HG03108 (cell line): ENCODE data around the gene APPBP2.
"Not testable (repeated sequence)": the region's sequence is repeated elsewhere in the genome, so short reads cannot be mapped to it uniquely, and the experiment has no call there.

Experiments used
- ATAC-seq: cut with Tn5 transposase; IDR thresholded peaks from one replicate; pipeline ENCODE4 v1.9.1; 2021; ENCODE audit warnings: moderate library complexity; ENCODE audit not compliant: unreplicated experiment

APPBP2 gene

GRCh38 chr17:60496041-60496440 is 30.0 kb downstream of the APPBP2 start:
- ATAC-seq, result no peak

- ATAC-seq, result no peak
Observed at GRCh38 chr17:60495260-60495659, 30.8 kb downstream of the APPBP2 start.

- no peak for ATAC-seq
Observed at GRCh38 chr17:60493847-60494321, 32.2 kb downstream of the APPBP2 start.

- ATAC-seq, result no peak
Observed at GRCh38 chr17:60491771-60492170, 34.3 kb downstream of the APPBP2 start.

- ATAC-seq, result not testable (repeated sequence)
Observed at GRCh38 chr17:60490594-60490993, 35.4 kb downstream of the APPBP2 start.

- no peak for ATAC-seq
Observed at GRCh38 chr17:60481604-60482003, 44.4 kb downstream of the APPBP2 start.

GRCh38 chr17:60473788-60474187 is 52.3 kb downstream of the APPBP2 start:
- ATAC-seq, result no peak

- ATAC-seq, result no peak
Observed at GRCh38 chr17:60472449-60472848, 53.6 kb downstream of the APPBP2 start.

- ATAC-seq, result no peak
Observed at GRCh38 chr17:60471451-60471850, 54.6 kb downstream of the APPBP2 start.

- no peak for ATAC-seq
Observed at GRCh38 chr17:60468371-60468770, 57.7 kb downstream of the APPBP2 start.

GRCh38 chr17:60464343-60464742 is 61.7 kb downstream of the APPBP2 start:
- no peak for ATAC-seq

- no peak for ATAC-seq
Observed at GRCh38 chr17:60463157-60463835, 62.7 kb downstream of the APPBP2 start.

- ATAC-seq, result no peak
Observed at GRCh38 chr17:60461584-60461983, 64.5 kb downstream of the APPBP2 start.

- ATAC-seq, result no peak
Observed at GRCh38 chr17:60457148-60457547, 68.9 kb downstream of the APPBP2 start.

- ATAC-seq, result no peak
Observed at GRCh38 chr17:60455378-60455777, 70.7 kb downstream of the APPBP2 start.

GRCh38 chr17:60451965-60452364 is 74.1 kb downstream of the APPBP2 start:
- ATAC-seq, result no peak

GRCh38 chr17:60451071-60451470 is 75.0 kb downstream of the APPBP2 start:
- no peak for ATAC-seq

- ATAC-seq, result no peak
Observed at GRCh38 chr17:60447375-60447774, 78.7 kb downstream of the APPBP2 start.

GRCh38 chr17:60445144-60445543 is 80.9 kb downstream of the APPBP2 start:
- ATAC-seq, result no peak

- ATAC-seq, result no peak
Observed at GRCh38 chr17:60443713-60444112, 82.3 kb downstream of the APPBP2 start.

GRCh38 chr17:60442271-60443173 is 83.5 kb downstream of the APPBP2 start:
- no peak for ATAC-seq

GRCh38 chr17:60439501-60439900 is 86.5 kb downstream of the APPBP2 start:
- ATAC-seq, result no peak
